Activated T-helper 2 cell treated with anti-CD3 and anti-CD28 coated beads, Interferon-gamma antibody, Interleukin-2, Interleukin-4, amounts not matched to agents 10 μg/mL and 5 μg/mL and 100 μg/mL, durations not matched to agents 14 hours and 24 hours and 36 hours (primary cell): ENCODE measurements around the gene PROS1. TPM values are rescaled to one million over a fixed set of nuclear protein-coding genes. Genes with fewer than 3 reads are reported as not detected.
A peak's percentile ranks its signal among the peaks of the same experiment; 100 is the strongest.
"Not testable (repeated sequence)": the region's sequence is repeated elsewhere in the genome, so short reads cannot be mapped to it uniquely, and the experiment has no call there.

ENCODE experiments used
- DNase-seq: peaks from one replicate; pipeline ENCODE4 v3.0.0; 2021; ENCODE audit warnings: low spot score
- H3K27ac Mint-ChIP-seq: one replicate; pipeline ENCODE4 v1.8.0; 2021; ENCODE audit warnings: mixed read lengths
- H3K27me3 Mint-ChIP-seq: one replicate; pipeline ENCODE4 v1.8.0; 2021; ENCODE audit warnings: low read depth, mixed read lengths
- H3K36me3 Mint-ChIP-seq: one replicate; pipeline ENCODE4 v1.8.0; 2021; ENCODE audit warnings: low read depth, mixed read lengths
- H3K4me1 Mint-ChIP-seq: one replicate; pipeline ENCODE4 v1.8.0; 2021; ENCODE audit warnings: low read depth, mixed read lengths
- H3K4me3 Mint-ChIP-seq: one replicate; pipeline ENCODE4 v1.8.0; 2021; ENCODE audit warnings: low read depth, mild to moderate bottlenecking, moderate library complexity, mixed read lengths
- H3K9me3 Mint-ChIP-seq: one replicate; pipeline ENCODE4 v1.8.0; 2021; ENCODE audit warnings: mixed read lengths
- intact Hi-C: fragments of 100-400 bp; cut with micrococcal nuclease; formaldehyde crosslinking; loops from one replicate; pipeline ENCODE4 v1.15.1; 2023
- total RNA-seq: library from RNA; stranded (reverse); gene quantifications from 2 replicates; pipeline ENCODE4 v1.2.3, GENCODE V29; 2022

Gene PROS1
- total RNA-seq, 1 donor from 2014 or later, result 2.3 TPM

GRCh38 chr3:93992207-93992606, 18.5 kb upstream of the PROS1 start:
- H3K4me1 Mint-ChIP-seq, result peaks cover 2% of the 10 kb centered on the region
- H3K36me3 Mint-ChIP-seq, result peaks cover 4% of the 10 kb centered on the region
- H3K27me3 Mint-ChIP-seq, result no peaks in the 10 kb centered on the region
- intact Hi-C loops, result no loop called here
- no peak overlapping the region for H3K27ac Mint-ChIP-seq
- H3K9me3 Mint-ChIP-seq, result no peaks in the 10 kb centered on the region
- no peak for DNase-seq
- no peak overlapping the region for H3K4me3 Mint-ChIP-seq

DNA sequence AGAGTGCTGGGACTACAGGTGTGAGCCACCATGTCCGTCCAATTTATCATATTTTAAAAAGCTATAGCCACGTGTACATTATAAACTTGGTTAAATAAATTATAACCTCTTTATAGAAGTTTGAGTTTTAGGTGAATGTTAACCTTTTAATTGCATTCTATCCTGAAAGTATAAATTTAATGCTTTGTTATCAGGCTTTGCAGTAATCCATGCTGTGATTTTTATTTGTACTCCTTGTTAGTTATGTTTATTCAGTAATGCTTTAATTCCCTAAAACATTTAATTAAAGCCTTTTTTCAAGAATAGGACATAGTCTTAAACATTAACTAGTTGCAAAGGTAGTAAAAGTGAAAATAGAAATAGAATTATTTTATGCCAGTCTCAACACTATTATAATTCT, 17.9 kb upstream of the PROS1 start:
- H3K4me3 Mint-ChIP-seq, result no peak overlapping the region
- intact Hi-C loops, result no loop called here
- DNase-seq, result no peak
- no peaks in the 10 kb centered on the region for H3K36me3 Mint-ChIP-seq
- no peak overlapping the region for H3K27ac Mint-ChIP-seq
- H3K27me3 Mint-ChIP-seq, result no peaks in the 10 kb centered on the region
- peaks cover 2% of the 10 kb centered on the region for H3K4me1 Mint-ChIP-seq
- H3K9me3 Mint-ChIP-seq, result no peaks in the 10 kb centered on the region

GRCh38 chr3:93989241-93989640, 15.5 kb upstream of the PROS1 start:
- no peak for DNase-seq
- H3K4me1 Mint-ChIP-seq, result peaks cover 2% of the 10 kb centered on the region
- no peaks in the 10 kb centered on the region for H3K9me3 Mint-ChIP-seq
- H3K27me3 Mint-ChIP-seq, result no peaks in the 10 kb centered on the region
- intact Hi-C loops, result no loop called here
- H3K36me3 Mint-ChIP-seq, result no peaks in the 10 kb centered on the region
- H3K4me3 Mint-ChIP-seq, result no peak overlapping the region
- H3K27ac Mint-ChIP-seq, result no peak overlapping the region

DNA sequence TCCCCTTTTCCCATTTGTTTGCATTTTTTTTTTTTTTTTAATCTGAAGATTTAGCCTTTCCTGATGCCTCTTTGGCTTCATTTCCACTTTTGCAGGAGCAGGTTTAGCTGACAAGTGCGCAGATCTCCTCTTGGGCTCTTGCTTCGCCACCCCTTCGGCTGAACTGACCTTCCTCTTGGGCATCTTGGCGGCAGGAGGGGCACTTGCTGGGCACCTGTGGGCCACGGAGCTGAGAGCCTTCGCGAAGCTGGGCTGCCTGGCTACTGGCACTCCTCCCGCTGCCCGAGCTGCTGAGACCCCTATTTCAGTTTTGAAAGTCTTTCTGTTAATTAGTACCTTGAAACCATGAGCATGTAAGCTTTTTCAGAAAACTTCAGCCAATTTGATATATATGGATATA, 15.1 kb upstream of the PROS1 start:
- H3K4me3 Mint-ChIP-seq, result no peak overlapping the region
- no peak overlapping the region for H3K27ac Mint-ChIP-seq
- no peaks in the 10 kb centered on the region for H3K36me3 Mint-ChIP-seq
- DNase-seq, result no peak
- intact Hi-C loops, result no loop called here
- no peaks in the 10 kb centered on the region for H3K4me1 Mint-ChIP-seq
- H3K9me3 Mint-ChIP-seq, result no peaks in the 10 kb centered on the region
- H3K27me3 Mint-ChIP-seq, result no peaks in the 10 kb centered on the region

- no peak overlapping the region for H3K4me3 Mint-ChIP-seq
- H3K9me3 Mint-ChIP-seq, result no peaks in the 10 kb centered on the region
- no peaks in the 10 kb centered on the region for H3K27me3 Mint-ChIP-seq
- no peaks in the 10 kb centered on the region for H3K36me3 Mint-ChIP-seq
- H3K4me1 Mint-ChIP-seq, result no peaks in the 10 kb centered on the region
- DNase-seq, result no peak
- no peak overlapping the region for H3K27ac Mint-ChIP-seq
- intact Hi-C loops, result no loop called here
These were observed 14.6 kb upstream of the PROS1 start for GRCh38 chr3:93988283-93988682.

GRCh38 chr3:93984618-93985017, 10.9 kb upstream of the PROS1 start:
- no peak for DNase-seq
- H3K36me3 Mint-ChIP-seq, result peaks cover 2% of the 10 kb centered on the region
- H3K27me3 Mint-ChIP-seq, result no peaks in the 10 kb centered on the region
- no peaks in the 10 kb centered on the region for H3K9me3 Mint-ChIP-seq
- peaks cover 12% of the 10 kb centered on the region for H3K4me1 Mint-ChIP-seq
- intact Hi-C loops, result no loop called here
- H3K27ac Mint-ChIP-seq, result no peak overlapping the region
- no peak overlapping the region for H3K4me3 Mint-ChIP-seq

GRCh38 chr3:93983408-93983807, 9.7 kb upstream of the PROS1 start:
- Mint-ChIP-seq H3K4me1 (peaks cover 16% of the 10 kb centered on the region), H3K27ac (no peak overlapping the region), H3K36me3 (peaks cover 2% of the 10 kb centered on the region), H3K27me3 (no peaks in the 10 kb centered on the region), H3K9me3 (no peaks in the 10 kb centered on the region), H3K4me3 (no peak overlapping the region)
- DNase-seq, result no peak
- intact Hi-C loops, result no loop called here

- intact Hi-C loops, result no loop called here
- peak overlapping the region; percentile 45 for H3K4me3 Mint-ChIP-seq
- H3K27ac Mint-ChIP-seq, result no peak overlapping the region
- H3K9me3 Mint-ChIP-seq, result no peaks in the 10 kb centered on the region
- H3K4me1 Mint-ChIP-seq, result peaks cover 16% of the 10 kb centered on the region
- H3K27me3 Mint-ChIP-seq, result peaks cover 1% of the 10 kb centered on the region
- H3K36me3 Mint-ChIP-seq, result peaks cover 2% of the 10 kb centered on the region
- DNase-seq, result no peak
These were observed 8.0 kb upstream of the PROS1 start for GRCh38 chr3:93981649-93982048.

DNA sequence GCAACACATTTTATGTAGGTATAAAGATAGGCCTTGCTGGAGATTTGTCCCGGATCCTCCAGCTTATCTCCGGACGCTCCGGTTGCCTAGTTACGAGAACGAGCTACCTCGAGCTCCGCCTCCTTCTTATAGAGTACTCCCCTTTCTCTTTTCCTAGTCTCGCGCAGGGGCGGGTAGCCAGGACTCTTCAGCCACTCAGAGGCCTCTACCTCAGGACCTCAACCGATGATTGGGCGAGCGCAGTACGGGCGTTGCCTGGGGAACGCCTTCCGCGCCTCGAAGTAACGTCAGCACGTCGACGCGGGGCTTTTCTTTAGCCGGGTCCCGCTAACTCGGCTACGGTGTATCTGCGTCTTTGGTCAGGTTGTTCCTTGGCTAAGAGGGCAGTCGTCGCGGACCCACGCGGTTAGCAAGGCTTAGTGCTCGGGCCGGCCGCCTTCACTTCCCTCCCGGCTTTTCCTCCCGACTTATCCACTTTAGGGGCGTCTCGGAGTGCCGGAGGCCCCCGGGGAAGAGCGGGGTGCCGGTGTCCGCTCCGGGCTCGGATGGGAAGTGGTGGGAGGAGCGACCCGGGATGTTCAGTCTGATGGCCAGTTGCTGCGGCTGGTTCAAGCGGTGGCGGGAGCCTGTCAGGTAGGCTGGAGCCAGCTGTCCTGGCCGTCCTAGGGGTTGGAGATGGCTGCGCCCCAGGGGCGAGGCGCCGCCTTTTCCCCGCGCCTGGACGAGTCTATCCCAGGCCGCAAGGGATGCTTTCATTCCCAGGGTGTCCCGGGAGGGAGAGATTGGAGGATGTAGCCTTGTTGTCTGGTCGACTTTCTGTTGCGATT, 6.4 kb upstream of the PROS1 start, which contains the start of gene ARL13B:
Gene ARL13B (plus strand): TSS at position 306 of the 827 bp plus-strand sequence. CDS start 269 bp downstream, at position 575.
- Mint-ChIP-seq H3K27me3 (peaks cover 4% of the 10 kb centered on the region), H3K36me3 (peaks cover 2% of the 10 kb centered on the region), H3K9me3 (no peaks in the 10 kb centered on the region), H3K4me1 (peaks cover 16% of the 10 kb centered on the region), H3K27ac (peak within 1 kb of the TSS; percentile 65), H3K4me3 (peak within 1 kb of the TSS; percentile 87)
- peak; percentile 93 for DNase-seq
- intact Hi-C loops, result loop anchor here (1.0 kb wide), 3 partner anchors 24 to 82 kb away; partner anchors contain the start of gene DHFR2

- DNase-seq, result no peak
- intact Hi-C loops, result no loop called here
- Mint-ChIP-seq H3K27ac (no peak overlapping the region), H3K36me3 (no peaks in the 10 kb centered on the region), H3K4me1 (peaks cover 9% of the 10 kb centered on the region), H3K27me3 (peaks cover 11% of the 10 kb centered on the region), H3K4me3 (no peak overlapping the region), H3K9me3 (no peaks in the 10 kb centered on the region)
These were observed 3.7 kb downstream of the PROS1 start for GRCh38 chr3:93969997-93970396.

DNA sequence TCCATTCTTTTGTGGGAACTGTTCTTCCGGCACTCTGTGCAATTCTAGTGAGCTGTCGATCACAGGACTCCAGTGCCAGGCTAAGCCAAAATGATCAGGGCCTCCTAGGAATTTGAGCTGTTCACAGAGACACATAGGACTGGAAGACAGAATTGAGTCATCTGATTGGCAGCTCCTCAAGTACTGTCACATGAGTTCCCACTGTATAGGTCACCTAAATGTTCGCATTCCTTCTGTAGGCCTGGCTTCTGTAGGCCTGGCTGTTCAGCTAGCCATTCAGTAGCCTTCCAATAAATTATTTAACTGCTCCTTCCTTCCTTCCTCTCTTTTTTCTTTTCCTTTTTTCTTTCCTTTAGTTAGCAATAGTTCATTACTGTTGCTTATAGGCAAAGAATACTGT, 4.3 kb downstream of the PROS1 start:
- H3K4me3 Mint-ChIP-seq, result no peak overlapping the region
- DNase-seq, result no peak
- H3K27me3 Mint-ChIP-seq, result peaks cover 11% of the 10 kb centered on the region
- intact Hi-C loops, result no loop called here
- no peaks in the 10 kb centered on the region for H3K9me3 Mint-ChIP-seq
- no peaks in the 10 kb centered on the region for H3K36me3 Mint-ChIP-seq
- peaks cover 9% of the 10 kb centered on the region for H3K4me1 Mint-ChIP-seq
- no peak overlapping the region for H3K27ac Mint-ChIP-seq

- H3K4me3 Mint-ChIP-seq, H3K9me3 Mint-ChIP-seq, DNase-seq, intact Hi-C loops, H3K36me3 Mint-ChIP-seq, H3K27me3 Mint-ChIP-seq, H3K4me1 Mint-ChIP-seq, H3K27ac Mint-ChIP-seq: not testable (repeated sequence)
These were observed 8.6 kb downstream of the PROS1 start for GRCh38 chr3:93965106-93965505.

- H3K27me3 Mint-ChIP-seq, result peaks cover 2% of the 10 kb centered on the region
- intact Hi-C loops, result no loop called here
- DNase-seq, result no peak
- no peak overlapping the region for H3K27ac Mint-ChIP-seq
- H3K9me3 Mint-ChIP-seq, result no peaks in the 10 kb centered on the region
- no peak overlapping the region for H3K4me3 Mint-ChIP-seq
- no peaks in the 10 kb centered on the region for H3K36me3 Mint-ChIP-seq
- no peaks in the 10 kb centered on the region for H3K4me1 Mint-ChIP-seq
These were observed 10.9 kb downstream of the PROS1 start for GRCh38 chr3:93962798-93963197.
